Natural killer cell (primary cell): ENCODE measurements around the gene FXYD3. TPM values are rescaled to one million over a fixed set of nuclear protein-coding genes. Genes with fewer than 3 reads are reported as not detected.

Experiments
- ATAC-seq, 3 donors: fragments of 150-1000 bp in 2 of 3; fragments of 200-7000 bp in 1 of 3; cut with Tn5 transposase; 1 replicate in 1 of 3; 2 replicates in 2 of 3; pipeline ENCODE4 v1.10.0; 2021; ENCODE audit warnings: mild to moderate bottlenecking in 2 of 3, moderate library complexity in 2 of 3
- DNase-seq, 2 donors: peaks; one replicate each; pipeline versions ENCODE4 v3.0.0 to v3.0.0-alpha.2; 2013 to 2021; ENCODE audit warnings: mixed read lengths in 1 of 2
- H3K27ac ChIP-seq: one replicate; pipeline ENCODE4 v1.5.1; 2013; ENCODE audit warnings: mild to moderate bottlenecking, low read length
- H3K27me3 ChIP-seq: one replicate; pipeline ENCODE4 v1.6.1; 2013; ENCODE audit warnings: low read length; ENCODE audit not compliant: control insufficient read depth, insufficient read depth
- H3K36me3 ChIP-seq: one replicate; pipeline ENCODE4 v1.6.1; 2013; ENCODE audit warnings: low read length; ENCODE audit not compliant: control insufficient read depth, insufficient read depth
- H3K4me1 ChIP-seq: one replicate; pipeline ENCODE4 v1.6.1; 2013; ENCODE audit warnings: low read length; ENCODE audit not compliant: control insufficient read depth, insufficient read depth
- H3K4me3 ChIP-seq: one replicate; pipeline ENCODE4 v1.5.1; 2013; ENCODE audit warnings: low read length
- H3K9me3 ChIP-seq: one replicate; pipeline ENCODE4 v1.6.1; 2013; ENCODE audit warnings: low read length; ENCODE audit not compliant: control insufficient read depth, insufficient read depth
- H3K27ac Mint-ChIP-seq, 2 donors: one replicate each; pipeline ENCODE4 v1.8.0; 2022; ENCODE audit warnings: mild to moderate bottlenecking in 2 of 2, mixed read lengths in 2 of 2, moderate library complexity in 1 of 2
- H3K27me3 Mint-ChIP-seq, 2 donors: one replicate each; pipeline ENCODE4 v1.8.0; 2022; ENCODE audit warnings: low read depth in 2 of 2, mixed read lengths in 2 of 2
- H3K36me3 Mint-ChIP-seq: one replicate; pipeline ENCODE4 v1.8.0; 2022; ENCODE audit warnings: mixed read lengths
- H3K4me1 Mint-ChIP-seq, 2 donors: one replicate each; pipeline ENCODE4 v1.8.0; 2022; ENCODE audit warnings: mixed read lengths in 2 of 2
- H3K4me3 Mint-ChIP-seq: one replicate; pipeline ENCODE4 v1.8.0; 2022; ENCODE audit warnings: mild to moderate bottlenecking, moderate library complexity, mixed read lengths
- H3K9me3 Mint-ChIP-seq, 2 donors: one replicate each; pipeline ENCODE4 v1.8.0; 2022; ENCODE audit warnings: mixed read lengths in 2 of 2
- CTCF ChIP-seq: fragments of 200-600 bp; IDR thresholded peaks from one replicate; pipeline ENCODE4 v1.8.0; 2022; ENCODE audit warnings: antibody characterized with exemption
- WGBS: methylation state at CpG from one replicate; pipeline ENCODE4 v1.1.7; 2013; ENCODE audit warnings: missing lambda C conversion rate; ENCODE audit not compliant: insufficient coverage; 5-methylcytosine and 5-hydroxymethylcytosine counted together
- intact Hi-C: fragments of 100-400 bp; cut with micrococcal nuclease; formaldehyde crosslinking; loops from one replicate; pipeline ENCODE4 v1.14.2; 2022
- total RNA-seq, 4 donors: library from RNA; stranded (reverse); fragments of 120-200 nt in 1 of 4; gene quantifications; one replicate each; pipeline versions ENCODE4 v1.2.3 to v1.2.4, GENCODE V29; 2013 to 2022

Gene FXYD3
- total RNA-seq, 3 donors from 2014 or later (not counting 1 experiment from before 2014, with no cell fraction given) = not detected

- Mint-ChIP-seq H3K9me3 (no peaks in the 10 kb centered on the region), H3K4me1 (peaks cover 52 to 53% of the 10 kb centered on the region in 2 donors), H3K4me3 (peak overlapping the region; percentile 100), H3K27ac (peak overlapping the region; percentile 90 to 99), H3K27me3 (no peaks in the 10 kb centered on the region), H3K36me3 (peaks cover 30% of the 10 kb centered on the region)
- no peak for DNase-seq
- intact Hi-C loops = loop anchor here (5.0 kb wide), 1 partner anchor 111 kb away; the partner anchor contains the start of gene USF2
- Histone ChIP-seq H3K4me3 (no peak overlapping the region), H3K4me1 (peaks cover 35% of the 10 kb centered on the region), H3K27ac (no peak overlapping the region), H3K36me3 (peaks cover 46% of the 10 kb centered on the region), H3K27me3 (no peaks in the 10 kb centered on the region), H3K9me3 (no peaks in the 10 kb centered on the region)
- no peak for ATAC-seq
- no peak for TF ChIP-seq CTCF
- 87% methylated on average over 7 of the region's 7 CpGs for WGBS
Measured at GRCh38 chr19:35156673-35157014, 41.0 kb downstream of the FXYD3 start.

GRCh38 chr19:35157431-35157830 lies 41.8 kb downstream of the FXYD3 start:
- Mint-ChIP-seq H3K27me3 (no peaks in the 10 kb centered on the region), H3K4me1 (peaks cover 55 to 59% of the 10 kb centered on the region in 2 donors), H3K4me3 (no peak overlapping the region), H3K27ac (peak overlapping the region in 1 of 2 donors; percentile 43), H3K9me3 (peaks cover 0 to 4% of the 10 kb centered on the region in 2 donors), H3K36me3 (peaks cover 37% of the 10 kb centered on the region)
- TF ChIP-seq CTCF = no peak
- Histone ChIP-seq H3K4me3 (no peak overlapping the region), H3K4me1 (peaks cover 35% of the 10 kb centered on the region), H3K9me3 (no peaks in the 10 kb centered on the region), H3K36me3 (peaks cover 53% of the 10 kb centered on the region), H3K27ac (no peak overlapping the region), H3K27me3 (no peaks in the 10 kb centered on the region)
- DNase-seq (no peak), ATAC-seq (no peak)
- intact Hi-C loops = loop anchor here (5.0 kb wide), 1 partner anchor 110 kb away; the partner anchor contains the start of gene USF2
- 100% methylated on average over 4 of the region's 4 CpGs for WGBS

- Histone ChIP-seq H3K27ac (no peak overlapping the region), H3K27me3 (no peaks in the 10 kb centered on the region), H3K4me1 (peaks cover 21% of the 10 kb centered on the region), H3K9me3 (no peaks in the 10 kb centered on the region), H3K36me3 (peaks cover 72% of the 10 kb centered on the region), H3K4me3 (no peak overlapping the region)
- H3K4me3 Mint-ChIP-seq = no peak overlapping the region
- no peak overlapping the region for H3K27ac Mint-ChIP-seq
- intact Hi-C loops = loop anchor here (5.0 kb wide), 1 partner anchor 108 kb away; the partner anchor contains the start of gene USF2
- H3K27me3 Mint-ChIP-seq = no peaks in the 10 kb centered on the region
- no peak for TF ChIP-seq CTCF
- ATAC-seq (no peak), DNase-seq (no peak)
- peaks cover 38% of the 10 kb centered on the region for H3K36me3 Mint-ChIP-seq
- H3K4me1 Mint-ChIP-seq = peaks cover 48 to 54% of the 10 kb centered on the region in 2 donors
- WGBS = 95% methylated on average over 8 of the region's 8 CpGs
- peaks cover 0 to 4% of the 10 kb centered on the region in 2 donors for H3K9me3 Mint-ChIP-seq
Measured at GRCh38 chr19:35159606-35160005, 44.0 kb downstream of the FXYD3 start.
